ENCODE measurements around the gene ATP1A2.

ATP1A2 gene

DNA sequence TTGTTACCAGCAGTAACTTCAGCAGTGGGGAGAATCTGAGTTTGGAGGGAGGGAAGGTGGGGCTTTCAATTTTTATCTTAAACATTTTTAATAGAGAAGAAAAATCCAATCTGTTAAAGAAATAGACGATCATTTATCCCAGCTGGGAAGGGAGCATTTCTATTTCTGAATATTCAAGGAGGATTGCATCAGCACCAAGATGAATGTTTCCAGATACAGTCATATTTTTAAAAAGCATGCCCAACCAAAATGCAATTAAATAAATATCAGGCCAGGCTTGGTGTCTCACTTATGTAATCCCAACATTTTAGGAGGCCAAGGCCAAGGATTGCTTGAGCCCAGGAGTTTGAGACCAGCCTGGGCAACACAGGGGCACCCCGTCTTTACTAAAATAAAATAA, 34.2 kb downstream of the ATP1A2 start:
- CTCF ChIA-PET = interaction anchor here (0.9 to 1.2 kb wide), 2 partner anchors 26 to 49 kb away, joined by 6 read pairs; no protein-coding TSS in a partner anchor
- TF ChIP-seq HOXC10 (CRISPR knock-in tag; IDR thresholded peaks at IDR 0.05) (no peak), SP7 (tag by site-specific recombination; IDR thresholded peaks at IDR 0.05) (no peak), SCRT1 (tag by site-specific recombination; IDR thresholded peaks at IDR 0.05; ENCODE audit: borderline replicate concordance) (no peak), ZNF623 (tag by site-specific recombination; IDR thresholded peaks at IDR 0.05) (no peak)
- H3K36me3 ChIP-seq (ENCODE audit: control insufficient read depth in 2 of 2, insufficient read depth in 1 of 2, low read length in 2 of 2) = no peaks in the 10 kb centered on the region
- POLR2A ChIA-PET = no interaction called here
- no peaks in the 10 kb centered on the region for H3K9me3 ChIP-seq (ENCODE audit: control insufficient read depth, insufficient read depth, low read depth, low read length)
- H3K27ac ChIP-seq (ENCODE audit: extremely low read depth, low read depth, low read length) = no peak overlapping the region
- no peak overlapping the region for H3K4me3 ChIP-seq (ENCODE audit: low read depth, low read length)
- H3K4me1 ChIP-seq (ENCODE audit: control insufficient read depth, insufficient read depth, low read length) = no peaks in the 10 kb centered on the region

DNA sequence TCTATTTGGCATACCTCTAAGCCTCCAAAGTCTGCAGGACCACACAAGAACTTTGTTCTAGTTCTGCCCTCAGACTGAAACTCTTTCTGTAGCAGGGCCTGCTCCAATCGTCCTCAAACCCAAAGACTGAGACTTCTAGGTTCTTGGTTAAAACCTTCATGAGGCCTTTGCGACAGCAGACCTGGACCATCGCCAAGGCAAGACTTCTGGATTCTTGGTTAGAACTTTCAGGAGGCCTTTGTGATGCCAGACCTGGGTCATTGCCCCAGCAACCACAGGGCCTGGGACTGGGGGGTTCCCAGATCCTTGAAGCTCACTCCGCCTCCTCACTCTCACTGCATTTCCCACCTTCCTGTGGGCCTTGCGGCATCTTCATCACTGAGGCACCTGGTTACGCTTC, 35.7 kb downstream of the ATP1A2 start, which contains the start of gene ATP1A4:
Gene ATP1A4 (plus strand): TSS at position 301 of the 400 bp plus-strand sequence. CDS start 438 bp downstream, outside the sequence.
- no peaks in the 10 kb centered on the region for H3K9me3 ChIP-seq (ENCODE audit: control insufficient read depth, insufficient read depth, low read depth, low read length)
- no peaks in the 10 kb centered on the region for H3K4me1 ChIP-seq (ENCODE audit: control insufficient read depth, insufficient read depth, low read length)
- no peak within 1 kb of the TSS for H3K27ac ChIP-seq (ENCODE audit: extremely low read depth, low read depth, low read length)
- POLR2A ChIA-PET = no interaction called here
- no peaks in the 10 kb centered on the region for H3K36me3 ChIP-seq (ENCODE audit: control insufficient read depth in 2 of 2, insufficient read depth in 1 of 2, low read length in 2 of 2)
- CTCF ChIA-PET = interaction anchor here (0.6 to 3.0 kb wide), 2 partner anchors 100 to 531 kb away, joined by 4 to 8 read pairs; no protein-coding TSS in a partner anchor
- TF ChIP-seq ZNF266 (tag by site-specific recombination; IDR thresholded peaks at IDR 0.05; ENCODE audit: low read depth) (no peak), ZNF830 (tag by site-specific recombination; IDR thresholded peaks at IDR 0.05; ENCODE audit: low read depth) (no peak), ZBTB48 (tag by site-specific recombination; IDR thresholded peaks at IDR 0.05) (no peak), ZNF501 (tag by site-specific recombination; IDR thresholded peaks at IDR 0.05) (no peak), KLF7 (tag by site-specific recombination; IDR thresholded peaks at IDR 0.05; ENCODE audit: borderline replicate concordance) (no peak), ZNF341 (tag by site-specific recombination; IDR thresholded peaks at IDR 0.05; ENCODE audit: low read depth) (no peak), ZNF2 (tag by site-specific recombination; IDR thresholded peaks at IDR 0.05) (no peak), ZNF777 (tag by site-specific recombination; IDR thresholded peaks at IDR 0.05; ENCODE audit: borderline replicate concordance) (no peak), ZNF221 (tag by site-specific recombination; IDR thresholded peaks at IDR 0.05; ENCODE audit: borderline replicate concordance) (no peak), ZNF146 (tag by site-specific recombination; IDR thresholded peaks at IDR 0.05) (no peak), SP7 (tag by site-specific recombination; IDR thresholded peaks at IDR 0.05) (no peak), HOXA7 (CRISPR knock-in tag; IDR thresholded peaks at IDR 0.05; ENCODE audit: borderline replicate concordance) (no peak)
- TF ChIP-seq, protein P1, sequence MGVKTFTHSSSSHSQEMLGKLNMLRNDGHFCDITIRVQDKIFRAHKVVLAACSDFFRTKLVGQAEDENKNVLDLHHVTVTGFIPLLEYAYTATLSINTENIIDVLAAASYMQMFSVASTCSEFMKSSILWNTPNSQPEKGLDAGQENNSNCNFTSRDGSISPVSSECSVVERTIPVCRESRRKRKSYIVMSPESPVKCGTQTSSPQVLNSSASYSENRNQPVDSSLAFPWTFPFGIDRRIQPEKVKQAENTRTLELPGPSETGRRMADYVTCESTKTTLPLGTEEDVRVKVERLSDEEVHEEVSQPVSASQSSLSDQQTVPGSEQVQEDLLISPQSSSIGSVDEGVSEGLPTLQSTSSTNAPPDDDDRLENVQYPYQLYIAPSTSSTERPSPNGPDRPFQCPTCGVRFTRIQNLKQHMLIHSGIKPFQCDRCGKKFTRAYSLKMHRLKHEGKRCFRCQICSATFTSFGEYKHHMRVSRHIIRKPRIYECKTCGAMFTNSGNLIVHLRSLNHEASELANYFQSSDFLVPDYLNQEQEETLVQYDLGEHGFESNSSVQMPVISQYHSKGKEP (tag by site-specific recombination; IDR thresholded peaks at IDR 0.05) = no peak
- TF ChIP-seq, protein P2, sequence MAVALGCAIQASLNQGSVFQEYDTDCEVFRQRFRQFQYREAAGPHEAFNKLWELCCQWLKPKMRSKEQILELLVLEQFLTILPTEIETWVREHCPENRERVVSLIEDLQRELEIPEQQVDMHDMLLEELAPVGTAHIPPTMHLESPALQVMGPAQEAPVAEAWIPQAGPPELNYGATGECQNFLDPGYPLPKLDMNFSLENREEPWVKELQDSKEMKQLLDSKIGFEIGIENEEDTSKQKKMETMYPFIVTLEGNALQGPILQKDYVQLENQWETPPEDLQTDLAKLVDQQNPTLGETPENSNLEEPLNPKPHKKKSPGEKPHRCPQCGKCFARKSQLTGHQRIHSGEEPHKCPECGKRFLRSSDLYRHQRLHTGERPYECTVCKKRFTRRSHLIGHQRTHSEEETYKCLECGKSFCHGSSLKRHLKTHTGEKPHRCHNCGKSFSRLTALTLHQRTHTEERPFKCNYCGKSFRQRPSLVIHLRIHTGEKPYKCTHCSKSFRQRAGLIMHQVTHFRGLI (tag by site-specific recombination; IDR thresholded peaks at IDR 0.05) = no peak
- TF ChIP-seq, protein P3, sequence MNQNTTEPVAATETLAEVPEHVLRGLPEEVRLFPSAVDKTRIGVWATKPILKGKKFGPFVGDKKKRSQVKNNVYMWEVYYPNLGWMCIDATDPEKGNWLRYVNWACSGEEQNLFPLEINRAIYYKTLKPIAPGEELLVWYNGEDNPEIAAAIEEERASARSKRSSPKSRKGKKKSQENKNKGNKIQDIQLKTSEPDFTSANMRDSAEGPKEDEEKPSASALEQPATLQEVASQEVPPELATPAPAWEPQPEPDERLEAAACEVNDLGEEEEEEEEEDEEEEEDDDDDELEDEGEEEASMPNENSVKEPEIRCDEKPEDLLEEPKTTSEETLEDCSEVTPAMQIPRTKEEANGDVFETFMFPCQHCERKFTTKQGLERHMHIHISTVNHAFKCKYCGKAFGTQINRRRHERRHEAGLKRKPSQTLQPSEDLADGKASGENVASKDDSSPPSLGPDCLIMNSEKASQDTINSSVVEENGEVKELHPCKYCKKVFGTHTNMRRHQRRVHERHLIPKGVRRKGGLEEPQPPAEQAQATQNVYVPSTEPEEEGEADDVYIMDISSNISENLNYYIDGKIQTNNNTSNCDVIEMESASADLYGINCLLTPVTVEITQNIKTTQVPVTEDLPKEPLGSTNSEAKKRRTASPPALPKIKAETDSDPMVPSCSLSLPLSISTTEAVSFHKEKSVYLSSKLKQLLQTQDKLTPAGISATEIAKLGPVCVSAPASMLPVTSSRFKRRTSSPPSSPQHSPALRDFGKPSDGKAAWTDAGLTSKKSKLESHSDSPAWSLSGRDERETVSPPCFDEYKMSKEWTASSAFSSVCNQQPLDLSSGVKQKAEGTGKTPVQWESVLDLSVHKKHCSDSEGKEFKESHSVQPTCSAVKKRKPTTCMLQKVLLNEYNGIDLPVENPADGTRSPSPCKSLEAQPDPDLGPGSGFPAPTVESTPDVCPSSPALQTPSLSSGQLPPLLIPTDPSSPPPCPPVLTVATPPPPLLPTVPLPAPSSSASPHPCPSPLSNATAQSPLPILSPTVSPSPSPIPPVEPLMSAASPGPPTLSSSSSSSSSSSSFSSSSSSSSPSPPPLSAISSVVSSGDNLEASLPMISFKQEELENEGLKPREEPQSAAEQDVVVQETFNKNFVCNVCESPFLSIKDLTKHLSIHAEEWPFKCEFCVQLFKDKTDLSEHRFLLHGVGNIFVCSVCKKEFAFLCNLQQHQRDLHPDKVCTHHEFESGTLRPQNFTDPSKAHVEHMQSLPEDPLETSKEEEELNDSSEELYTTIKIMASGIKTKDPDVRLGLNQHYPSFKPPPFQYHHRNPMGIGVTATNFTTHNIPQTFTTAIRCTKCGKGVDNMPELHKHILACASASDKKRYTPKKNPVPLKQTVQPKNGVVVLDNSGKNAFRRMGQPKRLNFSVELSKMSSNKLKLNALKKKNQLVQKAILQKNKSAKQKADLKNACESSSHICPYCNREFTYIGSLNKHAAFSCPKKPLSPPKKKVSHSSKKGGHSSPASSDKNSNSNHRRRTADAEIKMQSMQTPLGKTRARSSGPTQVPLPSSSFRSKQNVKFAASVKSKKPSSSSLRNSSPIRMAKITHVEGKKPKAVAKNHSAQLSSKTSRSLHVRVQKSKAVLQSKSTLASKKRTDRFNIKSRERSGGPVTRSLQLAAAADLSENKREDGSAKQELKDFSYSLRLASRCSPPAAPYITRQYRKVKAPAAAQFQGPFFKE (tag by site-specific recombination; IDR thresholded peaks at IDR 0.05; ENCODE audit: borderline replicate concordance) = no peak
- TF ChIP-seq, protein P4, sequence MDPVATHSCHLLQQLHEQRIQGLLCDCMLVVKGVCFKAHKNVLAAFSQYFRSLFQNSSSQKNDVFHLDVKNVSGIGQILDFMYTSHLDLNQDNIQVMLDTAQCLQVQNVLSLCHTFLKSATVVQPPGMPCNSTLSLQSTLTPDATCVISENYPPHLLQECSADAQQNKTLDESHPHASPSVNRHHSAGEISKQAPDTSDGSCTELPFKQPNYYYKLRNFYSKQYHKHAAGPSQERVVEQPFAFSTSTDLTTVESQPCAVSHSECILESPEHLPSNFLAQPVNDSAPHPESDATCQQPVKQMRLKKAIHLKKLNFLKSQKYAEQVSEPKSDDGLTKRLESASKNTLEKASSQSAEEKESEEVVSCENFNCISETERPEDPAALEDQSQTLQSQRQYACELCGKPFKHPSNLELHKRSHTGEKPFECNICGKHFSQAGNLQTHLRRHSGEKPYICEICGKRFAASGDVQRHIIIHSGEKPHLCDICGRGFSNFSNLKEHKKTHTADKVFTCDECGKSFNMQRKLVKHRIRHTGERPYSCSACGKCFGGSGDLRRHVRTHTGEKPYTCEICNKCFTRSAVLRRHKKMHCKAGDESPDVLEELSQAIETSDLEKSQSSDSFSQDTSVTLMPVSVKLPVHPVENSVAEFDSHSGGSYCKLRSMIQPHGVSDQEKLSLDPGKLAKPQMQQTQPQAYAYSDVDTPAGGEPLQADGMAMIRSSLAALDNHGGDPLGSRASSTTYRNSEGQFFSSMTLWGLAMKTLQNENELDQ (tag by site-specific recombination; IDR thresholded peaks at IDR 0.05; ENCODE audit: low read depth) = no peak
- no peak within 1 kb of the TSS for H3K4me3 ChIP-seq (ENCODE audit: low read depth, low read length)

Measured in HEK293 (cell line).